Activated CD4-positive, alpha-beta T cell treated with anti-CD3 and anti-CD28 coated beads, Interleukin-2, amount 10 ng/mL, durations not matched to agents 7 days and 5 days (primary cell): ENCODE results near the gene TSFM. TPM values are rescaled to one million over a fixed set of nuclear protein-coding genes. Genes with fewer than 3 reads are reported as not detected.

Source experiments
- CTCF ChIA-PET: fragments of 350-600 bp; sonication (Branson Sonifier 250); formaldehyde crosslinking; loops from one replicate; lab custom pipeline; 2021; ENCODE audit warnings: antibody characterized with exemption; lab: Charles Lee
- POLR2A ChIA-PET: fragments of 350-600 bp; sonication (Branson Sonifier 250); formaldehyde crosslinking; loops from one replicate; lab custom pipeline; 2021; ENCODE audit warnings: antibody characterized with exemption; lab: Charles Lee
- DNase-seq: peaks from one replicate; pipeline ENCODE4 v3.0.0-alpha.2; 2020
- H3K27ac Mint-ChIP-seq: one replicate; pipeline ENCODE4 v1.8.0; 2021; ENCODE audit warnings: mild to moderate bottlenecking, moderate library complexity, mixed read lengths
- H3K27me3 Mint-ChIP-seq: one replicate; pipeline ENCODE4 v1.8.0; 2021; ENCODE audit warnings: mixed read lengths
- H3K36me3 Mint-ChIP-seq: one replicate; pipeline ENCODE4 v1.8.0; 2021; ENCODE audit warnings: low read depth, mixed read lengths
- H3K4me1 Mint-ChIP-seq: one replicate; pipeline ENCODE4 v1.8.0; 2021; ENCODE audit warnings: mixed read lengths
- H3K4me3 Mint-ChIP-seq: one replicate; pipeline ENCODE4 v1.8.0; 2021; ENCODE audit warnings: mild to moderate bottlenecking, moderate library complexity, mixed read lengths
- H3K9me3 Mint-ChIP-seq: one replicate; pipeline ENCODE4 v1.8.0; 2021; ENCODE audit warnings: mixed read lengths
- total RNA-seq, 2 experiments: library from RNA; stranded (reverse); gene quantifications; one replicate each; pipeline ENCODE4 v1.2.3, GENCODE V29; 2021

Gene TSFM
- total RNA-seq, 2 experiments from 2014 or later = 23.6 to 29.7 TPM

DNA sequence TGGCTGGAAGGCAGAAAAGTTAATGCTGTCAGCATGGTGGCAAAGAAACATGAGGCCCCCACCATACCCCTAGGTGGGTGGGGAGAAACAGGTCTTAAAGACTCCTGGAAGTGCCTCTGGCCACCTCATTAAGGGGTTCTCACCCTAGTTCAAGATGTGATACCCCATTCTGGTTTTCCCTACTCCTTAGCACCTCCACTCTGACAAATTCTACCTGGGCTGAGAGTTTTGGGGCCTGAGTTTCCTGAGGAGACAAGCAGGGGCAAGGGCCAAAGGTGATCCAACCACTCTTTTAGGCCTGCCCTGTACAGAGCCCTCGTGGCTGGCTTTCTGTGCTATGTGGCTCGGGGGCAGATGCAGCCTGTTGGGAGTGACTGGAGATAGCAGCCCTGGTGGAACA is 43.8 kb downstream of the TSFM start:
- Mint-ChIP-seq H3K27ac (no peak overlapping the region), H3K4me3 (no peak overlapping the region), H3K27me3 (no peaks in the 10 kb centered on the region), H3K9me3 (no peaks in the 10 kb centered on the region), H3K4me1 (peaks cover 12% of the 10 kb centered on the region), H3K36me3 (peaks cover 55% of the 10 kb centered on the region)
- DNase-seq = no peak
- ChIA-PET CTCF (interaction anchor here (1.4 kb wide), 2 partner anchors 23 to 44 kb away, joined by 3 read pairs; partner anchors contain the start of gene TSFM), POLR2A (no interaction called here)

DNA sequence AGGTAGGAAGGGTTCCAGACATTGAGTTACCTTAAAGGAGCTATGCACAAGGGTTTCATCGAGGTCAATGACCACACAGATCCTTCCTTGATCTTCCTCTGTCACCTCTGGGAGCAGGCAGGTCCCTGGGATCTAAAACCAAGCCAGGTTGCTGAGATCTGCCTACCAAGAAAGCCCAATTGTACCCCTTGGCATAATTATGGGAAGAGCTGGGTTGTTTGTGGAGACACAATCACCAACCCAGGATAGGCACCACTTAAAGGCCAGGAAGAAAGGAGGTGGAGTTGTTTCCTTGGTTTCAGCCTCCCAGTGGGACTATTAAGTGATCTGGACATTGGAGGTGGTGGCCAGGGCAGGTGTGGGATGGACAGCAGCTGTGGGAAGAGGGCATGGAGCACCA is 44.4 kb downstream of the TSFM start:
- POLR2A ChIA-PET = no interaction called here

DNA sequence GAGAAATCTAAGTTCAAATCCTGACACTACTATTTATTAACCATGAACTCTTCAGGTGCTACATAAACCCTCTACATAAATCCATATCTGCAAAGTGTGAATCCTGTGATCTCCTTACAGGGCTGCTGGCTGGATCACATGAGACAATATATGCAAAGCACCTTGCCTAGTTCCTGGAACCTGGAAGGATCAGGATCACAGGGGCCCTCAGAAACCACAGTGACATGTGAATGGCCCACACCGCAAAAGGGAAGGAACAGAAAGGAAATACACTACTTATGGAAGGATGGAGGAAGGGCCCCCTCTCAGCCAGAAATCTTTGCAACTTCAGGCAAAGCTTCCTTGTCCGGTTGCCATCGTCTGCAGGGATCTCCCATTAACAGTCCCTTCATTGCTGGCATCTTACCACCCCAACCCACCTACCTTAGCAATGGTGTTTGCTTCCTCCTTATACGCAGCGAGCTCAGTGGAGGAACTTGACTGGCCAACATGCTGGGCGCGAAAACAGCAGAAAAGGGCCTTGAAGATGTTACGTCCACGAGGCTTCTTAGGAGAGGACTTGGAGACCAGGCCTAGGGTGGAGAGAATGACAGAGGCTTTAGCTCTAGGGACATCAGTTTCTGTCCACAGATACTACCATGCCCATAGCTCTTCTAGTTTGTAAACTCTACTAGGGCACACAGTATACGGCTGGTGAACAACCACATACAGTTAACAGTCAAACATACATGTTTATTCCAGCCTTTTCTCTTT is 46.6 kb downstream of the TSFM start:
- no peak for DNase-seq
- H3K27me3 Mint-ChIP-seq = no peaks in the 10 kb centered on the region
- H3K27ac Mint-ChIP-seq = peak overlapping the region; percentile 19
- H3K4me1 Mint-ChIP-seq = peaks cover 37% of the 10 kb centered on the region
- H3K9me3 Mint-ChIP-seq = no peaks in the 10 kb centered on the region
- CTCF ChIA-PET = interaction anchor here (0.6 to 1.5 kb wide), 4 partner anchors 17 to 76 kb away, joined by 3 to 4 read pairs (median 3); no protein-coding TSS in a partner anchor
- H3K4me3 Mint-ChIP-seq = no peak overlapping the region
- POLR2A ChIA-PET = no interaction called here
- peaks cover 36% of the 10 kb centered on the region for H3K36me3 Mint-ChIP-seq

More for the DNA sequence above, 44.4 kb downstream of the TSFM start:
- no peak for DNase-seq
- Mint-ChIP-seq H3K27ac (no peak overlapping the region), H3K9me3 (no peaks in the 10 kb centered on the region), H3K4me3 (no peak overlapping the region), H3K4me1 (peaks cover 18% of the 10 kb centered on the region), H3K36me3 (peaks cover 51% of the 10 kb centered on the region), H3K27me3 (no peaks in the 10 kb centered on the region)
- CTCF ChIA-PET = interaction anchor here (0.9 to 1.4 kb wide), 5 partner anchors 8 to 79 kb away, joined by 3 to 4 read pairs (median 3); partner anchors contain the start of genes AVIL and TSFM

DNA sequence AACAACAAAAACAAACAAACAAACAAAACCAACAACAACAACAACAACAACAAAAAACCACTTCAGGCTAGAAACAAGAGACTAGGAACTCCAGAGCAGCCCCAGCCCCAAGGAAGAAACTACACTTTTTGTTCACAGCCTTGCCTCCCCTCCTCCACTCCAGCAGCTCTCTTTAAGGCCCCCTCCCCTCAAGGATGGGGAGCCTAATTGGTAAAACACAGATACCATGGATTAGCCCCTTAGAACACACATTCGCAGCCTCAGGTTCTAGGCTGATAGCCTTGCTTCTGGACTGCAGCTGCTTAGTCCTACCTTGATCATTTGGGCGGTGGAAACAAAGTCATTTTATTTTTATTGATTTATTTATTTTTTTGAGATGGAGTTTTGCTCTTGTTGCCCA is 47.8 kb downstream of the TSFM start:
- H3K9me3 Mint-ChIP-seq = no peaks in the 10 kb centered on the region
- DNase-seq = no peak
- CTCF ChIA-PET = interaction anchor here (1.1 to 1.5 kb wide), 3 partner anchors 19 to 72 kb away, joined by 3 to 4 read pairs (median 3); no protein-coding TSS in a partner anchor
- H3K27me3 Mint-ChIP-seq = no peaks in the 10 kb centered on the region
- H3K4me3 Mint-ChIP-seq = no peak overlapping the region
- H3K36me3 Mint-ChIP-seq = peaks cover 26% of the 10 kb centered on the region
- H3K4me1 Mint-ChIP-seq = peaks cover 44% of the 10 kb centered on the region
- POLR2A ChIA-PET = no interaction called here
- peak overlapping the region; percentile 61 for H3K27ac Mint-ChIP-seq

DNA sequence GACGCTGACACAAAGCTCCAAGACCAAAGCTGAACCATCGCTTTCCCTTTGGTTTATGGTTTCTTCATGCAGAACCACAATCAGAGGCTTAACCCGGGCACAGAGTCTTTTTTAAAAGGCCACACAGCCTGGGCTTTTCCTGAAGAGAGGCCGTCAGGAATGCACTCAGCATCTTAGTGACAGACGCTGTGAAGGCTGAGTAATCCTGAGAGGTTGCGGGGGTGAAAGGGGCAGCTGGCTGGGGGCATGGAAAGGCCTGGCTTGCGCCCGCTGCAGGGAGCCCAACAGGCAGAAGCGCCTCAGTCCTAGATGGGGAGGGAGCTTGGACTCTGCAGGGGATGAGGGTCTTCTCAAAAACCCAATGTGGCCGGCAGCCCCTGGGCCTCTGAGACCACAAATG is 50.4 kb downstream of the TSFM start:
- Mint-ChIP-seq H3K27me3 (no peaks in the 10 kb centered on the region), H3K27ac (peak overlapping the region; percentile 60), H3K4me3 (no peak overlapping the region), H3K9me3 (no peaks in the 10 kb centered on the region), H3K4me1 (peaks cover 68% of the 10 kb centered on the region), H3K36me3 (peaks cover 12% of the 10 kb centered on the region)
- DNase-seq = no peak
- CTCF ChIA-PET = interaction anchor here (0.6 to 2.8 kb wide), 9 partner anchors 9 to 846 kb away, joined by 3 to 8 read pairs (median 4); partner anchors contain the start of gene CTDSP2
- POLR2A ChIA-PET = no interaction called here

DNA sequence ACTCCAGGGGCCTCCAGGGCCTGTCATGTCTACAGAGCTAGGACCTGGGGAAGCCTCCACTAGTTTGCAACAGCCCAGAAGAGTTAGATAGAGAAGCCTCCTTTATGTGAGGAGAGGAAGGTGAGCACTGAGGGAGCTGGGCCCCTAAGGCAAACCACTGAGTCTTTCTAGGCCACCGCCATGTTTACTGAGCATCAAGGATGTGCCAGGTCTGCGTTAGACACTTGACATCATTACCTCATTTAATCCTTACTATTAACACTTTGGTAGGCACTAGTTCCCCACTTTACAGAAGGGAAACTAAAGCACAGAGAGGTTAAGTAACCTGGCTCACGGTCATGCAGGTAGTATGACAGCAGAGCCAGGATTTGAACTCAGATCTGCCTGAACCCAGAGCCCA is 51.1 kb downstream of the TSFM start:
- Mint-ChIP-seq H3K36me3 (peaks cover 7% of the 10 kb centered on the region), H3K27ac (peak overlapping the region; percentile 60), H3K9me3 (no peaks in the 10 kb centered on the region), H3K27me3 (no peaks in the 10 kb centered on the region), H3K4me1 (peaks cover 75% of the 10 kb centered on the region), H3K4me3 (no peak overlapping the region)
- DNase-seq = no peak
- ChIA-PET POLR2A (no interaction called here), CTCF (interaction anchor here (1.1 to 2.8 kb wide), 5 partner anchors 9 to 72 kb away, joined by 3 to 7 read pairs (median 6); no protein-coding TSS in a partner anchor)

DNA sequence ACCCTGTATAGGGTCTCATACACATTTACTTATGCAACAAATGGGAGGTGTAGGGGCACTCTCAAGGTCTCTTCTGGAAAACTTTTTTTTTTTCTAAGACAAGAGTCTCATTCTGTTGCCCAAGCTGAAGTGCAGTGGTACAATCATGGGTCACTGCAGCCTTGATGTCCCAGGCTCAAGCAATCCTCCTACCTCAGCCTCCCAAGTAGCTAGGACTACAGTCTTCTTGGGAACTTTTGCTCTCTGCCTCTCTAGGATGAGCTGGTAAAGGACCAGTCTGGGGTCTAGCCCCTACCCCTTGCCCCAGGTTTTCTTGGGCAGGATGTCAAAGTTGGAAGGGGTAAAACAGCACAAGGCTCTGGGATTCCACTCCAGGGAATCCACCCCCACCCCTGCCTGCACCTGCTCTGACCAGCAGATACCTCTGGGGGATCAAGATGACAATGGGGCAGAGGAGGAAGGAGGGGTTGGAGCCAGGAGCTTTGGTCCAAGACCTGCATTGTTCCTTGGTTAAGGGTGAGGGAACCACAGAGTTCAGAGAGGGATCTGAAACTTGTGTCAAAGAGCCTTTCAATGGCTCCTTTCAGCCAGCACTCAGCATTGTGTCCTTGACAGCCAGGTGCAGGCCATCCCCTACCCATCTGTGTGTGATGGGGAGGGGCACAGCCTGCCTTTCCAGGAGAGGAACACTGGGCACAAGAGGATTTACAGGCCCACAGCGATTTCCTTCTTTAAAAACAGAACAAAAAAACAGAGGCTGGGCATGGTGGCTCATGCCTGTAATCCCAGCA is 51.7 kb downstream of the TSFM start:
- H3K4me1 Mint-ChIP-seq = peaks cover 77% of the 10 kb centered on the region
- no peak for DNase-seq
- POLR2A ChIA-PET = interaction anchor here (0.7 kb wide), 1 partner anchor 18 kb away, joined by 4 read pairs; no protein-coding TSS in a partner anchor
- H3K4me3 Mint-ChIP-seq = no peak overlapping the region
- CTCF ChIA-PET = interaction anchor here (0.6 to 2.8 kb wide), 7 partner anchors 11 to 76 kb away, joined by 3 to 10 read pairs (median 4); no protein-coding TSS in a partner anchor
- H3K9me3 Mint-ChIP-seq = no peaks in the 10 kb centered on the region
- H3K36me3 Mint-ChIP-seq = peaks cover 3% of the 10 kb centered on the region
- no peaks in the 10 kb centered on the region for H3K27me3 Mint-ChIP-seq
- H3K27ac Mint-ChIP-seq = peak overlapping the region; percentile 64

DNA sequence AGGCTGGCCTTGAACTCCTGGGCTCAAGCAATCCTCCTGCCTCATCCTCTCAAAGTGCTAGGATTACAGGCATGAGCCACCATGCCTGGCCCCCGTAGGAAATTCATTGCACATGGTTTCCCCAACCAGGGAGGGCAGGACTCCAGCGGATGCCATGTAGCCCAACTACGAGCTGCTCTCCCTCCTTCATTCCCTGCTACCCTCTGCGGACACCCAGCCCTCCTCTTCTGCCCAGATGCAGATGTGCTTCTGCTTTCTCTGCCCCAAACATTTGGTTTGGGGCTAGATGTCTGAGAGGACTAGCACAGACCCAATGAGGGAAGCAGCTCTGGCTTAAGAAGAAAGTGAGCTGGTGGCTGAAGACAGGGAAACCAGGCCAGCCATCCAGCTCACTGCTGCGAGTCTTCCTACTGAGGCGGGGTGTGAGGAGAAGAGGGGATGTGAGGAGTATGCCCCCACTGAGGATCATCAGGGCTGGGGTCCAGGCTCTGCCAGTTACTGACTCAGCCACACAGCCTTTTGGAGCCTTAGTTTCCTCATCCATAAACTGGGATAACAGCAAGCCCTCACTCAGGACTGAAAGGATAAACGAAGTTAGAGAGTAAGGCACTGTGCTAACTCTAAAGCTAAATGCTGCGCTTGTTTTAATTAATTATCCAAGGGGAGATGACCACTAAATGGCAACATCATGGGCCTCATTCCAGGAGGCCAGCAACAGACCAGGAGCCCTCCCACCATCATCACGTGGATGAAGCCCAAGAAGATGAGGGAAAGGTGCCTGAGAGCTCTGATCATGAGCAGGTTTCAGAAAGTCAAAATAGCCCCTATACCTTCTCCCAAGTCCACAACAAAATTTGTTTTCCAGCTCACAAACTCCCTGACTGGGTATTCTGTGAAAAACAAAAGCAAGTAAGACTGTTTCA is 53.0 kb downstream of the TSFM start:
- Mint-ChIP-seq H3K9me3 (no peaks in the 10 kb centered on the region), H3K27ac (peak overlapping the region; percentile 84), H3K4me1 (peaks cover 85% of the 10 kb centered on the region), H3K27me3 (no peaks in the 10 kb centered on the region), H3K4me3 (peak overlapping the region; percentile 51), H3K36me3 (no peaks in the 10 kb centered on the region)
- no peak for DNase-seq
- POLR2A ChIA-PET = no interaction called here
- CTCF ChIA-PET = interaction anchor here (0.9 to 2.3 kb wide), 10 partner anchors 9 to 77 kb away, joined by 3 to 14 read pairs (median 4); no protein-coding TSS in a partner anchor

DNA sequence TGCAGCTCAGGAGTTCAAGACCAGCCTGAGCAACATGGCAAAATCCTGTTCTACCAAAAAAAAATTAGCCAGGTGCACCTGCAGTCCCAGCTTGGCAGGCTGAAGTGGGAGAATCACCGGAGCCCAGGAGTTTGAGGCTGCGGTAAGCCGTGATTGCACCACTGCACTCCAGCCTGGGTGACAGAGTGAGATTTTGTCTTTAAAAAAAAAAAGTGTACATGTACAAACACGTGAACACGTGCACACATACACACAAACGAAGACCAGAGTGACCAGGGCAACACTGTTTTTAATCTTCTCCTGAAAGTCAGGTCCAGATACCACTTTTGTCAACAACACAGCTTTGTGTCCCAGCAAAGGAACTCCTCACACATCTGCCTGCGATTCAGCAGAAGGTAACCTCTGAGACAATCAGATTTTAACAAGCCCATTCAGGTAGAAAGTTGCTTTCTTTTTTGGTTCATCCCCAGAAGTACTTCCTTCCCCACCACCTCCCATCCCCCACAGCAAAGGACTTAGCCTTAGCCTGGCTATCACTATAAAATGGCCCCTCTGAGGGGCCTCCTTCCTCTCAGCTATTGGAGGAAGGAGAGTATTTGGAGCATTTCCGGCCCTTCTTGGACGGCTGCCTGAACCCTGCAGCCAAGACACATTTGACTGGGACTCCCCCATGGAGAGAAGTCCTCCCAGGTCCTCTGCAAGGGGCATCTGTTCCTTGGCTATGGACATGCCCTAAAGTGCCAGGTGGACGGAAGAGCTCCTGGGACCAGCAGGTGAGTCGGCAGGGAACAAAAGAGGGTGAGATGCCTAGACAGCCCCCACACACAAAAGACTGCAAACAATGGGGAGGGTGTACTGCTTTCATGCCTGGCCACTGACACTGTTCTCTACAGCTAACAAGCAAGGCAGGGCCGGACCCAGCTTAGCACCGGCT is 54.1 kb downstream of the TSFM start:
- Mint-ChIP-seq H3K36me3 (no peaks in the 10 kb centered on the region), H3K4me1 (peaks cover 90% of the 10 kb centered on the region), H3K4me3 (peak overlapping the region; percentile 51), H3K27ac (peak overlapping the region; percentile 84), H3K9me3 (no peaks in the 10 kb centered on the region), H3K27me3 (no peaks in the 10 kb centered on the region)
- ChIA-PET CTCF (interaction anchor here (0.6 to 2.3 kb wide), 11 partner anchors 9 to 69 kb away, joined by 3 to 14 read pairs (median 4); partner anchors contain the start of gene TSFM), POLR2A (no interaction called here)
- peak; percentile 58 for DNase-seq

DNA sequence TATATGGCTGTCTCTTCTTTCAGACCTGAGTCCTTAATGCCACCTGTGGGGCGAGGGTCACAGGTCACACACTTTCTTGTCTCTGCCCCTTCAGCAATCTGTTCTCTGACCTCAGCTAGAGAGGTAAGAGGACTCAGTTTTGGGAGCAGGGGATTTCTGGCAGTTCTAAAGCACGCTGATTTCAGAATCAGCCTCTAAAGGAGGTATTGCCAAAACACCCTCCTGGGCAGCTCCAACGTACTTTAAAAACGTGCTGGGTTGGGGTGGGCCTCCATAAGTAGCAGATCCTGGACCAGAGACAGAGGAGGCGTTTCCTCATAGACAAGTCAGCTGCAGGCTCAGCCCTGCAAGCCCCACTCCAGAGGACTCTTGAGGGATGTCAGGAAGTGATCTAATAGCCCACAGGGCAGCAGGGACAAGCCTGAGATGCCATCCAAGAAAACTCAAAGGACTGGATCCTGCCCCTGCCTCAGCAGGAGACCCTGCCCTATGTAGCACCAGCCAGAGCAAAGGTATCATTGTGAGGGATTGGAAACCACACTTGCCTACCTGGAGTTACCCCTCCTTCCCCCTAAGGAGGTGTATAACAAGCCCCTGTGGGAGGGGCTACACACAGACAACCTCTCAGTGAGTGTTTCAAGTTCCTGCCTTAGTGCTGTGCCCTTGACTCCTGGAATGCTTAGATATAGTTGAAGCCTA is 55.4 kb downstream of the TSFM start:
- peak overlapping the region; percentile 86 for H3K27ac Mint-ChIP-seq
- H3K27me3 Mint-ChIP-seq = no peaks in the 10 kb centered on the region
- H3K4me1 Mint-ChIP-seq = peaks cover 92% of the 10 kb centered on the region
- POLR2A ChIA-PET = interaction anchor here (0.6 to 0.7 kb wide), 2 partner anchors 112 to 1677 kb away, joined by 3 to 4 read pairs; no protein-coding TSS in a partner anchor
- H3K4me3 Mint-ChIP-seq = no peak overlapping the region
- H3K9me3 Mint-ChIP-seq = no peaks in the 10 kb centered on the region
- peak; percentile 23 for DNase-seq
- CTCF ChIA-PET = interaction anchor here (0.8 to 2.3 kb wide), 4 partner anchors 16 to 81 kb away, joined by 3 to 14 read pairs (median 3); partner anchors contain the start of gene TSFM
- H3K36me3 Mint-ChIP-seq = peaks cover 4% of the 10 kb centered on the region
